NT2/D1 (cell line): ENCODE measurements around the gene GPD1L.

Experiments used
- YY1 ChIP-seq: IDR thresholded peaks from 2 replicates; pipeline ENCODE4 v1.6.1; 2011; ENCODE audit not compliant: insufficient read length, insufficient read depth
- ZNF274 ChIP-seq: IDR thresholded peaks from 2 replicates; pipeline ENCODE4 v1.6.1; 2011; ENCODE audit warnings: mild to moderate bottlenecking, low read depth, low read length

- TF ChIP-seq YY1, result no peak
- no peak for TF ChIP-seq ZNF274
These were observed 41.9 kb downstream of the GPD1L start for GRCh38 chr3:32148351-32148750.
